Progenitor cell of endocrine pancreas (in vitro differentiated cells): ENCODE data around the gene GPR157. TPM values are rescaled to one million over a fixed set of nuclear protein-coding genes. Genes with fewer than 3 reads are reported as not detected.

Source experiments
- DNase-seq: peaks from one replicate; pipeline ENCODE4 v3.0.0; 2021; ENCODE audit warnings: low spot score; ENCODE audit not compliant: unreplicated experiment
- H3K27ac Mint-ChIP-seq: 2 replicates; pipeline ENCODE4 v1.8.0; 2021; ENCODE audit warnings: mild to moderate bottlenecking, moderate library complexity, mixed read lengths
- H3K27me3 Mint-ChIP-seq: 2 replicates; pipeline ENCODE4 v1.8.0; 2021; ENCODE audit warnings: mixed read lengths
- H3K36me3 Mint-ChIP-seq: 2 replicates; pipeline ENCODE4 v1.8.0; 2022; ENCODE audit warnings: mixed read lengths; ENCODE audit not compliant: insufficient read depth
- H3K4me1 Mint-ChIP-seq: 2 replicates; pipeline ENCODE4 v1.8.0; 2021; ENCODE audit warnings: low read depth, mixed read lengths
- H3K4me3 Mint-ChIP-seq: 2 replicates; pipeline ENCODE4 v1.8.0; 2021; ENCODE audit warnings: low read depth, mild to moderate bottlenecking, moderate library complexity, mixed read lengths
- H3K9me3 Mint-ChIP-seq: 2 replicates; pipeline ENCODE4 v1.8.0; 2021; ENCODE audit warnings: low read depth, mixed read lengths
- total RNA-seq: library from RNA; stranded (reverse); gene quantifications from 2 replicates; pipeline ENCODE4 v1.2.1, GENCODE V29; 2021
- TF ChIP-seq, protein P1 (sequence below): fragments of 200-600 bp; sonication (generic); IDR thresholded peaks from one replicate; pipeline ENCODE4 v1.5.0; 2021; ENCODE audit warnings: antibody characterized with exemption, mild to moderate bottlenecking; ENCODE audit not compliant: unreplicated experiment

GPR157 gene
- total RNA-seq, 1 donor from 2014 or later, result 1.1 TPM

DNA sequence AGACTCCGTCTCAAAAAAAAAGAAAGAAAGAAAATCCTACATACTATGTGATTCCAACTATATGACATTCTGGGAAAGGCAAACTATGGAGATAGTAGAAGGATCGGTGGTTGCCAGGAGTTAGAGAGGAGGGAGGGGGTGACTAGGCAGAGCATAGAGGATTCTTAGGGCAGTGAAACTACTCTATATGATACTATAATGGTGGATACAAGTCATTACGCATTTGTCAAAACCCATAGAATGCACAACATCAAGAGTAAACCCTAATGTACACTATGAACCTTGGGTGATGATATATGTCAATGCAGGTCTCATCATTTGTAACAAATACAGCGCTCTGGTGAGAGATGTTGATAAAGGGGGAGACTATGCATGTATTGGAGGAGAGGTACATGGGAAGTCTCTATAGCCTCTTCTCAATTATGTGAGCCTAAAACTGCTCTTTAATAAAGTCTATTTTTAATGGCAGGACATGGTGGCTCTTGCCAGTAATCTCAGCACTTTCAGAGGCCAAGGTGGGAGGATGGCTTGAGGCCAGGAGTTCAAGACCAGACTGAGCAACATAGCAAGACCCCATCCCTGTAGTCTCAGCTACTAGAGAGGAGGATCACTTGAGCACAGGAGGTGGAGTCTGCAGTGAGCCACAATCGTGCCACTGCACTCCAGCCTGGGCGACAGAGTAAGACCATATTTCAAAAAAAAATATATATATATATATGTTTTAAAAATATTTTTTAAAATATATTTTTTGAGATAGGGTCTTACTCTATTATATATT, 76.4 kb downstream of the GPR157 start:
- peaks cover 5% of the 10 kb centered on the region for H3K27me3 Mint-ChIP-seq
- peak overlapping the region; percentile 56 for H3K27ac Mint-ChIP-seq
- H3K36me3 Mint-ChIP-seq, result no peaks in the 10 kb centered on the region
- H3K4me1 Mint-ChIP-seq, result no peaks in the 10 kb centered on the region
- no peaks in the 10 kb centered on the region for H3K9me3 Mint-ChIP-seq
- H3K4me3 Mint-ChIP-seq, result no peak overlapping the region
- no peak for DNase-seq
- TF ChIP-seq, protein P1, sequence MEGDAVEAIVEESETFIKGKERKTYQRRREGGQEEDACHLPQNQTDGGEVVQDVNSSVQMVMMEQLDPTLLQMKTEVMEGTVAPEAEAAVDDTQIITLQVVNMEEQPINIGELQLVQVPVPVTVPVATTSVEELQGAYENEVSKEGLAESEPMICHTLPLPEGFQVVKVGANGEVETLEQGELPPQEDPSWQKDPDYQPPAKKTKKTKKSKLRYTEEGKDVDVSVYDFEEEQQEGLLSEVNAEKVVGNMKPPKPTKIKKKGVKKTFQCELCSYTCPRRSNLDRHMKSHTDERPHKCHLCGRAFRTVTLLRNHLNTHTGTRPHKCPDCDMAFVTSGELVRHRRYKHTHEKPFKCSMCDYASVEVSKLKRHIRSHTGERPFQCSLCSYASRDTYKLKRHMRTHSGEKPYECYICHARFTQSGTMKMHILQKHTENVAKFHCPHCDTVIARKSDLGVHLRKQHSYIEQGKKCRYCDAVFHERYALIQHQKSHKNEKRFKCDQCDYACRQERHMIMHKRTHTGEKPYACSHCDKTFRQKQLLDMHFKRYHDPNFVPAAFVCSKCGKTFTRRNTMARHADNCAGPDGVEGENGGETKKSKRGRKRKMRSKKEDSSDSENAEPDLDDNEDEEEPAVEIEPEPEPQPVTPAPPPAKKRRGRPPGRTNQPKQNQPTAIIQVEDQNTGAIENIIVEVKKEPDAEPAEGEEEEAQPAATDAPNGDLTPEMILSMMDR, result no peak

DNA sequence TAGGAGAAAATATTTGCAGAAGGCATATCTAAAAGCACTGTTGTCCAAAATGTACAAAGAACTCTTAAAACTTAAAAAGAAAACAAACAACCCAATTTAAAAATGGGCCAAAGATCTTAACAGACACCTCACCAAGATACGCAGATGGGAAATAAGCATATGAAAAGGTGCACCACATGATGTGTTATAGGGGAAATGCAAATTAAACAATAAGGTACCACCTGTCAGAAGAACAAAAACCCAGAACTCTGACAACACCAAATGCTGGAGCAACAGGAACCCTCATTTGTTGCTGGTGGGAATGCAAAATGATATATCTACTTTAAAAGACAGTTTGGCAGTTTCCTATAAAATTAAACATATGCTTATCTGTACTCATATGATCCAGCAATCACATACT, 77.5 kb downstream of the GPR157 start:
- peaks cover 5% of the 10 kb centered on the region for H3K27me3 Mint-ChIP-seq
- H3K9me3 Mint-ChIP-seq, result no peaks in the 10 kb centered on the region
- TF ChIP-seq, protein P1, result no peak
- no peaks in the 10 kb centered on the region for H3K36me3 Mint-ChIP-seq
- H3K4me1 Mint-ChIP-seq, result no peaks in the 10 kb centered on the region
- no peak overlapping the region for H3K4me3 Mint-ChIP-seq
- no peak for DNase-seq
- no peak overlapping the region for H3K27ac Mint-ChIP-seq

DNA sequence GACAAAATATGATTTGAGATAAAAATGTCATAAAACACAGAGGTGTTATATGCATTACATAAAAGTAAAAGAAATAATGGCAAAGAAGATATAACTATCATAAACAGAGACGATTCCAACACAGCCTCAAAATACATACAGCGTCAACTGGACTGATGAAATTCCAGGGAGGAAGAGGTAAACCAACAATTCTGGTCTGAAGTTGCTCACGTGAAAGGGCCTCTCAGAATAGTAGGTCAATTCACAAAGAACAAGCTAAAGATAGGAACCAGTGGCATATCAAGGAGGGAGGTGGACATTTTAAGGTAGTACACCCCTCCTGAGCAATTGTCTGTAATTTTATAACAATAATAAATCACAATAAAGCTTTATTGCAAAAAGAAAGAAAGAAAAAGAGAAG, 78.1 kb downstream of the GPR157 start:
- Mint-ChIP-seq H3K4me1 (no peaks in the 10 kb centered on the region), H3K36me3 (no peaks in the 10 kb centered on the region), H3K27me3 (peaks cover 5% of the 10 kb centered on the region), H3K27ac (no peak overlapping the region), H3K9me3 (no peaks in the 10 kb centered on the region), H3K4me3 (no peak overlapping the region)
- DNase-seq, result no peak
- TF ChIP-seq, protein P1, result no peak

Other genes with a start within 250 kb of the GPR157 start
- gene CA6, start 183.2 kb downstream of the GPR157 start, total RNA-seq, result not detected in 2 replicates
- not detected in 2 replicates for gene SLC2A7, start 102.7 kb downstream of the GPR157 start, total RNA-seq
- gene SLC2A5, start 59.5 kb downstream of the GPR157 start, total RNA-seq, result not detected in 2 replicates
- gene H6PD, start 105.7 kb upstream of the GPR157 start, total RNA-seq, result 36.0 and 36.2 TPM in 2 replicates
- 5.5 and 6.6 TPM in 2 replicates for gene SPSB1, start 163.8 kb upstream of the GPR157 start, total RNA-seq